Thoracic aorta (tissue), 2 donors: ENCODE results near the gene H19. TPM values are rescaled to one million over a fixed set of nuclear protein-coding genes. Genes with fewer than 3 reads are reported as not detected.

Experiments
- ATAC-seq: fragments of 150-250 bp; one replicate; pipeline ENCODE4 v1.8.0; 2017; ENCODE audit warnings: low read depth; ENCODE audit not compliant: insufficient number of reproducible peaks, low FRiP score
- DNase-seq: peaks from one replicate; pipeline ENCODE4 v3.0.0-alpha.2; 2020; ENCODE audit warnings: low spot score
- H3K27ac ChIP-seq, 2 donors: fragments of 200-600 bp; sonication (generic); 1 replicate in 1 of 2; 2 replicates in 1 of 2; pipeline ENCODE4 v1.5.1; 2016; ENCODE audit warnings: mild to moderate bottlenecking in 2 of 2, moderate library complexity in 2 of 2
- H3K27me3 ChIP-seq: fragments of 200-600 bp; sonication (generic); replicated peaks from 2 replicates; pipeline ENCODE4 v1.6.0; 2016; ENCODE audit warnings: mild to moderate bottlenecking; ENCODE audit not compliant: insufficient read depth
- H3K36me3 ChIP-seq: fragments of 200-600 bp; sonication (generic); one replicate; pipeline ENCODE4 v1.5.1; 2016
- H3K4me1 ChIP-seq, 2 donors: fragments of 200-600 bp; sonication (generic); 1 replicate in 1 of 2; 2 replicates in 1 of 2; pipeline versions ENCODE4 v1.5.1 to v1.6.0; 2016; ENCODE audit warnings: low read depth in 2 of 2, mild to moderate bottlenecking in 1 of 2; ENCODE audit not compliant: control insufficient read depth in 1 of 2
- H3K4me3 ChIP-seq: fragments of 200-600 bp; sonication (generic); 2 replicates; pipeline ENCODE4 v1.5.1; 2016; ENCODE audit warnings: mild to moderate bottlenecking
- H3K9me3 ChIP-seq: fragments of 200-600 bp; sonication (generic); 2 replicates; pipeline ENCODE4 v1.5.1; 2016
- CTCF ChIP-seq: fragments of 200-600 bp; sonication (generic); IDR thresholded peaks from one replicate; pipeline ENCODE4 v1.5.1; 2019; ENCODE audit warnings: antibody characterized with exemption
- total RNA-seq, 2 donors: library from RNA; depleted of rRNA; stranded (reverse); fragments of >200 nt; gene quantifications; one replicate each; pipeline versions ENCODE4 v1.1.0 to v1.2.3, GENCODE V29; 2016

The H19 gene
- total RNA-seq = 10 to 100 TPM; 85.4 to 85.8 TPM

- ATAC-seq = no peak
- Histone ChIP-seq H3K36me3 (no peaks in the 10 kb centered on the region), H3K27me3 (no peaks in the 10 kb centered on the region), H3K4me3 (no peak within 1 kb of the TSS), H3K9me3 (no peaks in the 10 kb centered on the region), H3K4me1 (no peaks in the 10 kb centered on the region), H3K27ac (no peak within 1 kb of the TSS)
- no peak for TF ChIP-seq CTCF
- DNase-seq = no peak
Observed at GRCh38 chr11:1997755-1998154, at the start of gene H19. TSS of gene H19 (minus strand) at chr11:1997842.

- no peak for TF ChIP-seq CTCF
- DNase-seq (no peak), ATAC-seq (no peak)
- H3K4me1 ChIP-seq = no peaks in the 10 kb centered on the region
- no peaks in the 10 kb centered on the region for H3K9me3 ChIP-seq
- no peaks in the 10 kb centered on the region for H3K36me3 ChIP-seq
- no peak overlapping the region for H3K27ac ChIP-seq
- no peak overlapping the region for H3K4me3 ChIP-seq
- H3K27me3 ChIP-seq = no peaks in the 10 kb centered on the region
Observed at GRCh38 chr11:2041963-2042362, 44.3 kb upstream of the H19 start.

- Histone ChIP-seq H3K36me3 (no peaks in the 10 kb centered on the region), H3K9me3 (no peaks in the 10 kb centered on the region), H3K27ac (no peak overlapping the region), H3K27me3 (no peaks in the 10 kb centered on the region), H3K4me1 (no peaks in the 10 kb centered on the region), H3K4me3 (no peak overlapping the region)
- no peak for TF ChIP-seq CTCF
- no peak for ATAC-seq
- DNase-seq = no peak
Observed at GRCh38 chr11:2041153-2041552, 43.5 kb upstream of the H19 start.

- no peak overlapping the region for H3K27ac ChIP-seq
- no peaks in the 10 kb centered on the region for H3K27me3 ChIP-seq
- no peaks in the 10 kb centered on the region for H3K4me1 ChIP-seq
- H3K36me3 ChIP-seq = no peaks in the 10 kb centered on the region
- H3K9me3 ChIP-seq = no peaks in the 10 kb centered on the region
- TF ChIP-seq CTCF = no peak
- DNase-seq (no peak), ATAC-seq (no peak)
- no peak overlapping the region for H3K4me3 ChIP-seq
Observed at GRCh38 chr11:2039198-2039759, 41.6 kb upstream of the H19 start.

- DNase-seq (no peak), ATAC-seq (no peak)
- no peaks in the 10 kb centered on the region for H3K9me3 ChIP-seq
- H3K27ac ChIP-seq = no peak overlapping the region
- no peaks in the 10 kb centered on the region for H3K27me3 ChIP-seq
- TF ChIP-seq CTCF = no peak
- no peak overlapping the region for H3K4me3 ChIP-seq
- H3K4me1 ChIP-seq = no peaks in the 10 kb centered on the region
- no peaks in the 10 kb centered on the region for H3K36me3 ChIP-seq
Observed at GRCh38 chr11:2036863-2037486, 39.3 kb upstream of the H19 start.
